UCSD-AML1 (cell line): ENCODE results near the gene ZFAND5.

Source experiments
- DNase-seq: peaks from one replicate; lab custom pipeline; 2025; ENCODE audit not compliant: unreplicated experiment; lab: John Stamatoyannopoulos, UW

The ZFAND5 gene

DNA sequence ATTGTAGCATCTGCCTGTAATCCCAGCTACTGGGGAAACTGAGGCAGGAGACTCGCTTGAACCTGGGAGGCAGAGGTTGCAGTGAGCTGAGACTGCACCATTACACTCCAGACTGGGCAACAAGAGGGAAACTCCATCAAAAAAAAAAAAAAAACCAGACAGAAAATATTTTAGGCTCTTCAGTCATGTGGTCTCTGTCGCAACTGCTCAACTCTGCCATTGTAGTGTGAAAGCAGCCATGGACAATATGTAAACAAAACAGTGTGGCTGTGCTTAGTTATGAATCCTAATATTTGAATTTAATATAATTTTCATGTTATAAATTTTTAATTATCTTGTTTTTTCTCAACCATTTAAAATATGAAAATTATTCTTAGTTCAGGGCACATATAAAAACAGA, 38.4 kb downstream of the ZFAND5 start:
- no peak for DNase-seq

DNA sequence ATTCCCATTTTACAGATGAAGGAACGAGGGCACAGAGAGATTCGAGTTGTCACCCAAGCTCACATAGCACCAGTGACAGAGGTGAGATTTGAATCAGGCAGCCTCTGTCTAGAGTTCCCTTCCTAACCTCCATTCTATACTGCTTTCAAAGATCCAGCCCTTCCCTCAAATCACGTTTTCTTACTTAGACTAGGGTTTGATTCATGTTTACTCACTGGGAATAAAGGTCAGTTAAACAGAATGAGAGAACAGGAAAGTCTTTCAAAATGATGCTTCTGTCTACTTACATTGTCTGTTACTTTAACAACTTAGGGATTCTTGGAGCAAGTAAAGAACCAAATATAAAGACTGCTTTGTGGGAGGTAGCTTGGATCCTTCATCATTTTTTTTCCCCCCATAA, 40.0 kb downstream of the ZFAND5 start:
- DNase-seq: no peak

- no peak for DNase-seq
These were observed 42.3 kb downstream of the ZFAND5 start for GRCh38 chr9:72322678-72323077.

GRCh38 chr9:72322259-72322658, 42.7 kb downstream of the ZFAND5 start:
- no peak for DNase-seq

DNA sequence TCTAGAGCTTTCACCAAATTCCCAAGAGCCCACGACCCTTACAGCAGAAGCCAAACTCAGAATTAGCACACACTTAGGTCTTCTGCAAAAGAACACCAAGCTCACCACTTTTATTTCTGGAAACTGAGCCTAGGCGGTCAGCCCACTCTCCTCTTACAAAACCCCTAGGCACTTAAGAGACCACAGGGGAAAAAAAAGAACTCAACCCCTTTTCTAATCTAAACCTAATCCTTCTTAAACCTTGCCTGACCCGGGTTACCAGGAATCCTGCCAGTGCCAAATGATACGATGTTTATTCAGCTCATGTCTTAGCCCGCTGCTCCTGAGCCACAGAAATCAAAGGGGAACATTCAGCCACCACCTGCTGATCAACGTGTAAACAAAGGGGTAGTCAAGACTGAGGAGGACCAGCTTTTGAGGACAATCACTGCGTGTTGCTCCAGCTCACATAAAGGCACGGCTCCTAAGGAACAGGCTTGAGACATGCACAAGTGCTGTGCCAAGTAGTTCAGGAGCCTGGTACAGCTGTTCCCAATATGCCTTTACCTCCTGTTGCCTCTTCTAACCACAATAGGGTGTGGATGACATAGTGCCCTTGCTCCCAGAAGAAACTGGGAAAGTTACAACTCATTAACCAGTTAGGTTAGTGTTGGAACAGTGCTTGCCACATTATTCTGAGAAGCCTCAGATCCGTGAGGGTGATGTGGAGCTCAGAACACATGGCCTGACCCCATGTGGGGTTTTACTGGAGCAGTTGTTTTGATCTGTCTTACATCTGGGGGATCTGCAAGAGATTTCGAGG, 49.3 kb downstream of the ZFAND5 start:
- no peak for DNase-seq

- no peak for DNase-seq
These were observed 49.9 kb downstream of the ZFAND5 start for GRCh38 chr9:72315089-72315509.

DNA sequence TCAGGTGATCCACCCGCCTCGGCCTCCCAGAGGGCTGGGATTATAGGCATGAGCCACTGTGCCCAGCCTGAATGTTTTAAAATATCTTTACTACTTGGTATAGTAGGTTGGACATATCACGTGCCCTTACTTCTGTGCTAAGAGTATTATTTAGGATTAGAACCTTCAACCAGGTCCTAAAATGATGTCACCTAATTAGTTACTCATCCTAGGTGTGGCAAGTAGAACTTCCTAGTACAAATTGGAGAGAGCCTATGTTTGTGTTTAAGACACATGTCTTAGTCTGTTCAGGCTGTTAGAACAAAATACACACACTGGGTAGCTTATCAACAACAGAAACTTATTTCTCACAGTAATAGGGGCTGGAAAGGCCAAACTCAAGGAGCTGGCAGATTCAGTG, 51.5 kb downstream of the ZFAND5 start:
- no peak for DNase-seq

GRCh38 chr9:72312386-72312987, 52.5 kb downstream of the ZFAND5 start:
- no peak for DNase-seq

- DNase-seq: no peak
These were observed 55.5 kb downstream of the ZFAND5 start for GRCh38 chr9:72309364-72310133.

- DNase-seq: no peak
These were observed 58.2 kb downstream of the ZFAND5 start for GRCh38 chr9:72306761-72307160.

- no peak for DNase-seq
These were observed 59.3 kb downstream of the ZFAND5 start for GRCh38 chr9:72305707-72306106.

DNA sequence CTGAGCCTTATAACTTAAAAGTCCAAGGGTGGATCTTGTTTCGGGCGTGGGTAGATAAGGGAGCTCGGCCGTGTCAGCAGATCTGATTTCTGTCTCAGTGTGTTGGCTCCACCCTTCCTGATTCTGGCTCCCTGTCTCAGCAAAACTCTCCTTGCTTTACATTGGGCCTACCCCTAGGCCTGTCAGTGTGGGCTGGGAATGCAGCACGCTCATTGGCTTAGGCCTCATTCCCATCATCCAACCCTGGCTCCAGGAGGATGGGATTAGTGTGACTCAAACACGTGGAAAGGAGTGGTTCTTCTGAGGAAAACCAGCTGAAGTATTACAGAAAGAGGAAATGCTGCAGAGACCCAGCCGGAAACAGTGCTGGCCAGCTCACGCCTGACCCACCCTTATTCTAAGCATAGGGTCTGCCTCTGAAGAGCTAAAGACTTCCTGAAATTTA, 59.9 kb downstream of the ZFAND5 start:
- peak; percentile 78 for DNase-seq

- DNase-seq: no peak
These were observed 60.5 kb downstream of the ZFAND5 start for GRCh38 chr9:72304538-72304937.
